Erythroblast (primary cell): ENCODE measurements around the gene PLAAT5.

Experiments
- GATA1 ChIP-seq: IDR thresholded peaks from 2 replicates; pipeline ENCODE4 v1.6.1; 2011; ENCODE audit warnings: low read depth, mild to moderate bottlenecking, control low read depth, low read length, moderate library complexity
- POLR2A ChIP-seq: IDR thresholded peaks from 2 replicates; pipeline ENCODE4 v1.6.1; 2011; ENCODE audit warnings: mild to moderate bottlenecking, low read length

GRCh38 chr11:63494975-63495374, 4.0 kb upstream of the PLAAT5 start:
- no peak for TF ChIP-seq POLR2A
- TF ChIP-seq GATA1 = no peak
